ENCODE results near the gene UBE2E2.

Gene UBE2E2

GRCh38 chr3:23259515-23259914 lies 56.4 kb downstream of the UBE2E2 start:
- Histone ChIP-seq H3K36me3 (ENCODE audit: control insufficient read depth in 2 of 2, insufficient read depth in 1 of 2, low read length in 2 of 2) (no peaks in the 10 kb centered on the region), H3K4me3 (ENCODE audit: low read depth, low read length) (no peak overlapping the region), H3K27ac (ENCODE audit: extremely low read depth, low read depth, low read length) (no peak overlapping the region), H3K9me3 (ENCODE audit: control insufficient read depth, insufficient read depth, low read depth, low read length) (no peaks in the 10 kb centered on the region), H3K4me1 (ENCODE audit: control insufficient read depth, insufficient read depth, low read length) (no peaks in the 10 kb centered on the region)
- ChIA-PET CTCF (no interaction called here), POLR2A (no interaction called here)
- no peak for TF ChIP-seq ZNF391 (tag by site-specific recombination; IDR thresholded peaks at IDR 0.05; ENCODE audit: borderline replicate concordance, low read depth)
- TF ChIP-seq REPIN1 (tag by site-specific recombination; IDR thresholded peaks at IDR 0.05; ENCODE audit: low read depth): no peak
- no peak for TF ChIP-seq ZNF24 (tag by site-specific recombination; IDR thresholded peaks at IDR 0.05)
- TF ChIP-seq, protein P1, sequence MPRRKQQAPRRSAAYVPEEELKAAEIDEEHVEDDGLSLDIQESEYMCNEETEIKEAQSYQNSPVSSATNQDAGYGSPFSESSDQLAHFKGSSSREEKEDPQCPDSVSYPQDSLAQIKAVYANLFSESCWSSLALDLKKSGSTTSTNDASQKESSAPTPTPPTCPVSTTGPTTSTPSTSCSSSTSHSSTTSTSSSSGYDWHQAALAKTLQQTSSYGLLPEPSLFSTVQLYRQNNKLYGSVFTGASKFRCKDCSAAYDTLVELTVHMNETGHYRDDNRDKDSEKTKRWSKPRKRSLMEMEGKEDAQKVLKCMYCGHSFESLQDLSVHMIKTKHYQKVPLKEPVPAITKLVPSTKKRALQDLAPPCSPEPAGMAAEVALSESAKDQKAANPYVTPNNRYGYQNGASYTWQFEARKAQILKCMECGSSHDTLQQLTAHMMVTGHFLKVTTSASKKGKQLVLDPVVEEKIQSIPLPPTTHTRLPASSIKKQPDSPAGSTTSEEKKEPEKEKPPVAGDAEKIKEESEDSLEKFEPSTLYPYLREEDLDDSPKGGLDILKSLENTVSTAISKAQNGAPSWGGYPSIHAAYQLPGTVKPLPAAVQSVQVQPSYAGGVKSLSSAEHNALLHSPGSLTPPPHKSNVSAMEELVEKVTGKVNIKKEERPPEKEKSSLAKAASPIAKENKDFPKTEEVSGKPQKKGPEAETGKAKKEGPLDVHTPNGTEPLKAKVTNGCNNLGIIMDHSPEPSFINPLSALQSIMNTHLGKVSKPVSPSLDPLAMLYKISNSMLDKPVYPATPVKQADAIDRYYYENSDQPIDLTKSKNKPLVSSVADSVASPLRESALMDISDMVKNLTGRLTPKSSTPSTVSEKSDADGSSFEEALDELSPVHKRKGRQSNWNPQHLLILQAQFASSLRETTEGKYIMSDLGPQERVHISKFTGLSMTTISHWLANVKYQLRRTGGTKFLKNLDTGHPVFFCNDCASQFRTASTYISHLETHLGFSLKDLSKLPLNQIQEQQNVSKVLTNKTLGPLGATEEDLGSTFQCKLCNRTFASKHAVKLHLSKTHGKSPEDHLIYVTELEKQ (tag by site-specific recombination; IDR thresholded peaks at IDR 0.05; ENCODE audit: borderline replicate concordance): no peak
- no peak for TF ChIP-seq ZNF292 (tag by site-specific recombination; IDR thresholded peaks at IDR 0.05; ENCODE audit: borderline replicate concordance, low read depth)
- TF ChIP-seq, protein P2, sequence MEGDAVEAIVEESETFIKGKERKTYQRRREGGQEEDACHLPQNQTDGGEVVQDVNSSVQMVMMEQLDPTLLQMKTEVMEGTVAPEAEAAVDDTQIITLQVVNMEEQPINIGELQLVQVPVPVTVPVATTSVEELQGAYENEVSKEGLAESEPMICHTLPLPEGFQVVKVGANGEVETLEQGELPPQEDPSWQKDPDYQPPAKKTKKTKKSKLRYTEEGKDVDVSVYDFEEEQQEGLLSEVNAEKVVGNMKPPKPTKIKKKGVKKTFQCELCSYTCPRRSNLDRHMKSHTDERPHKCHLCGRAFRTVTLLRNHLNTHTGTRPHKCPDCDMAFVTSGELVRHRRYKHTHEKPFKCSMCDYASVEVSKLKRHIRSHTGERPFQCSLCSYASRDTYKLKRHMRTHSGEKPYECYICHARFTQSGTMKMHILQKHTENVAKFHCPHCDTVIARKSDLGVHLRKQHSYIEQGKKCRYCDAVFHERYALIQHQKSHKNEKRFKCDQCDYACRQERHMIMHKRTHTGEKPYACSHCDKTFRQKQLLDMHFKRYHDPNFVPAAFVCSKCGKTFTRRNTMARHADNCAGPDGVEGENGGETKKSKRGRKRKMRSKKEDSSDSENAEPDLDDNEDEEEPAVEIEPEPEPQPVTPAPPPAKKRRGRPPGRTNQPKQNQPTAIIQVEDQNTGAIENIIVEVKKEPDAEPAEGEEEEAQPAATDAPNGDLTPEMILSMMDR (tag by site-specific recombination; IDR thresholded peaks at IDR 0.05): no peak
- no peak for TF ChIP-seq ZNF138 (tag by site-specific recombination; IDR thresholded peaks at IDR 0.05; ENCODE audit: borderline replicate concordance)
- no peak for TF ChIP-seq ZNF830 (tag by site-specific recombination; IDR thresholded peaks at IDR 0.05; ENCODE audit: low read depth)
- TF ChIP-seq ZNF701 (tag by site-specific recombination; IDR thresholded peaks at IDR 0.05): no peak
- TF ChIP-seq BCL6B (tag by site-specific recombination; IDR thresholded peaks at IDR 0.05): no peak
- TF ChIP-seq ZNF473 (tag by site-specific recombination; IDR thresholded peaks at IDR 0.05): no peak

DNA sequence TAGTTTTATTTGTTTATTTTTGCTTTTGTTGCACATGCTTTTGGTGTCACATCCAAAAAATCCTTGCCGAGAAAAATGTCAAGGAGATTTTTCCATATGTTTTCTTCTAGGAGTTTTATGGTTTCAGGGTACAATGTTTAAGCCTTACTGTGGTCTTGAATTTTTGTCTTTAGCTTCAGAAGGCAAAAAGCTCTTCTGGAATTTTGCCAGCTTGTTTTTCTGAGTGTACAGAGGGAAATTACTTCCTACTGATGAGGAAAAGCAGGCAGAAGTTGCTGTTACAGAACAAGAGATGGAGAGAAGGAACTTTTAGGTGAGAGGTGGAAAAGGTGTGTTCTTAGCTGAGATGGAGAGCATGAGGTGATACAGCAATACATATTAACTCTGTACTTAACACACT lies 59.6 kb downstream of the UBE2E2 start:
- H3K27ac ChIP-seq (ENCODE audit: extremely low read depth, low read depth, low read length): no peak overlapping the region
- POLR2A ChIA-PET: no interaction called here

More for the DNA sequence above, 59.6 kb downstream of the UBE2E2 start:
- Histone ChIP-seq H3K9me3 (ENCODE audit: control insufficient read depth, insufficient read depth, low read depth, low read length) (no peaks in the 10 kb centered on the region), H3K36me3 (ENCODE audit: control insufficient read depth in 2 of 2, insufficient read depth in 1 of 2, low read length in 2 of 2) (no peaks in the 10 kb centered on the region), H3K4me1 (ENCODE audit: control insufficient read depth, insufficient read depth, low read length) (no peaks in the 10 kb centered on the region), H3K4me3 (ENCODE audit: low read depth, low read length) (no peak overlapping the region)
- TF ChIP-seq ZNF560 (tag by site-specific recombination; IDR thresholded peaks at IDR 0.05; ENCODE audit: borderline replicate concordance): no peak
- no peak for TF ChIP-seq ATF2 (tag by site-specific recombination; IDR thresholded peaks at IDR 0.05; ENCODE audit: low read depth)
- TF ChIP-seq, protein P1 (tag by site-specific recombination; IDR thresholded peaks at IDR 0.05; ENCODE audit: borderline replicate concordance): no peak
- TF ChIP-seq SP3 (tag by site-specific recombination; IDR thresholded peaks at IDR 0.05): no peak
- TF ChIP-seq ZNF10 (tag by site-specific recombination; IDR thresholded peaks at IDR 0.05): no peak
- TF ChIP-seq ZNF843 (tag by site-specific recombination; IDR thresholded peaks at IDR 0.05): no peak
- TF ChIP-seq ZNF596 (tag by site-specific recombination; IDR thresholded peaks at IDR 0.05): no peak
- TF ChIP-seq ZNF202 (tag by site-specific recombination; IDR thresholded peaks at IDR 0.05; ENCODE audit: borderline replicate concordance): no peak
- no peak for TF ChIP-seq ZNF404 (tag by site-specific recombination; IDR thresholded peaks at IDR 0.05)
- TF ChIP-seq ZNF112 (tag by site-specific recombination; IDR thresholded peaks at IDR 0.05): no peak
- TF ChIP-seq, protein P3, sequence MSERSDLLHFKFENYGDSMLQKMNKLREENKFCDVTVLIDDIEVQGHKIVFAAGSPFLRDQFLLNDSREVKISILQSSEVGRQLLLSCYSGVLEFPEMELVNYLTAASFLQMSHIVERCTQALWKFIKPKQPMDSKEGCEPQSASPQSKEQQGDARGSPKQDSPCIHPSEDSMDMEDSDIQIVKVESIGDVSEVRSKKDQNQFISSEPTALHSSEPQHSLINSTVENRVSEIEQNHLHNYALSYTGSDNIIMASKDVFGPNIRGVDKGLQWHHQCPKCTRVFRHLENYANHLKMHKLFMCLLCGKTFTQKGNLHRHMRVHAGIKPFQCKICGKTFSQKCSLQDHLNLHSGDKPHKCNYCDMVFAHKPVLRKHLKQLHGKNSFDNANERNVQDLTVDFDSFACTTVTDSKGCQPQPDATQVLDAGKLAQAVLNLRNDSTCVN (tag by site-specific recombination; optimal IDR thresholded peaks at IDR 0.05): no peak
- TF ChIP-seq ZNF48 (tag by site-specific recombination; IDR thresholded peaks at IDR 0.05): no peak
- TF ChIP-seq ZNF248 (tag by site-specific recombination; IDR thresholded peaks at IDR 0.05): no peak
- CTCF ChIA-PET: no interaction called here

Measured in HEK293 (cell line).